NB4 (cell line): Measurements from ENCODE around the gene HHIPL1.

Experiments
- CTCF ChIP-seq: IDR thresholded peaks from one replicate; pipeline ENCODE4 v1.5.1; 2012; ENCODE audit warnings: low read depth, low read length
- MAX ChIP-seq: IDR thresholded peaks from 2 replicates; pipeline ENCODE4 v1.6.1; 2011; ENCODE audit warnings: low read depth, low read length
- POLR2A ChIP-seq: IDR thresholded peaks from 2 replicates; pipeline ENCODE4 v1.6.1; 2011; ENCODE audit warnings: mild to moderate bottlenecking; ENCODE audit not compliant: insufficient read length; ENCODE audit errors: extremely low read depth

DNA sequence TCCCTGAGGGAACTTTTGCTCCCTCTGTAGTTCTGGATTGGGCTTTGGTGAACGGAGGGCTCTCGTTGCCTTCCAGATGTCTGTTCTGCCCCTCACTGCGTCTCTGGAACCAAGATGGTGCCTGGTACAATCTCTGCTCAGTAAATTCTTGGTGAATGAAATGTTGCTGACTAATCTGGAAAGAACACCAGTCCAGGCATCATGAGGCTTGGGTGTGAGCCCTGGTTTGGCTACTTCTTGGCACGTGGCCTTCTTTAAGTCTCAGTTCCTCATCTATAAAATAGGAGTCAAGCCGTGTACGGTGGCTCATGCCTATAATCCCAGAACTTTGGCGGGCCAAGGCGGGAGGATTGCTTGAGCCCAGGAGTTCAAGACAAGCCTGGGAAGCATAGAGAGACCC is 4.3 kb downstream of the HHIPL1 start:
- TF ChIP-seq CTCF (no peak), MAX (no peak), POLR2A (no peak)
